B cell (primary cell): ENCODE results near the gene PSTK. TPM values are rescaled to one million over a fixed set of nuclear protein-coding genes. Genes with fewer than 3 reads are reported as not detected.

Source experiments
- ATAC-seq: fragments of 200-7000 bp; cut with Tn5 transposase; one replicate; pipeline ENCODE4 v1.10.0; 2021; ENCODE audit warnings: low read depth, mild to moderate bottlenecking, moderate number of reproducible peaks, moderate library complexity
- CTCF ChIA-PET: fragments of 350-600 bp; sonication (Branson Sonifier 250); formaldehyde crosslinking; loops from one replicate; lab custom pipeline; 2021; ENCODE audit warnings: antibody characterized with exemption, inconsistent platforms; lab: Charles Lee
- POLR2A ChIA-PET: fragments of 350-600 bp; sonication (Branson Sonifier 250); formaldehyde crosslinking; loops from one replicate; lab custom pipeline; 2021; ENCODE audit warnings: antibody characterized with exemption; lab: Charles Lee
- DNase-seq: peaks from one replicate; pipeline ENCODE4 v3.0.0; 2013
- H2AFZ ChIP-seq: 2 replicates; pipeline ENCODE4 v1.6.1; 2012; ENCODE audit warnings: mild to moderate bottlenecking, low read depth, low read length; ENCODE audit not compliant: insufficient read depth, poor library complexity, severe bottlenecking
- H3K27ac ChIP-seq, 2 donors: 1 replicate in 1 of 2; 2 replicates in 1 of 2; pipeline ENCODE4 v1.5.1; 2012 to 2013; ENCODE audit warnings: low read length in 2 of 2, mild to moderate bottlenecking in 2 of 2, moderate library complexity in 1 of 2
- H3K27me3 ChIP-seq, 4 experiments: fragments of 200-600 bp in 1 of 4; sonication (generic) in 1 of 4; replicated peaks in 1 of 4; 1 replicate in 2 of 4; 2 replicates in 2 of 4; pipeline versions ENCODE4 v1.6.1 to v1.7.0; 2013 to 2016; ENCODE audit warnings: low read length in 3 of 4, mild to moderate bottlenecking in 2 of 4, mixed read lengths in 1 of 4, moderate library complexity in 1 of 4; ENCODE audit not compliant: insufficient read depth in 4 of 4, control insufficient read depth in 3 of 4; ENCODE audit errors: control extremely low read depth in 1 of 4
- H3K36me3 ChIP-seq, 2 experiments: replicated peaks in 1 of 2; 1 replicate in 1 of 2; 2 replicates in 1 of 2; pipeline versions ENCODE4 v1.6.1 to v1.7.1; 2013; ENCODE audit warnings: low read length in 1 of 2; ENCODE audit not compliant: insufficient read depth in 2 of 2, control insufficient read depth in 1 of 2; ENCODE audit errors: control extremely low read depth in 1 of 2, extremely low read depth in 1 of 2
- H3K4me1 ChIP-seq, 2 donors: fragments of 200-600 bp in 1 of 2; sonication (generic) in 1 of 2; 1 replicate in 1 of 2; 2 replicates in 1 of 2; pipeline versions ENCODE4 v1.5.1 to v1.6.1; 2013 to 2017; ENCODE audit warnings: low read length in 2 of 2; ENCODE audit not compliant: control insufficient read depth in 2 of 2, insufficient read depth in 2 of 2
- H3K4me2 ChIP-seq: replicated peaks from 2 replicates; pipeline ENCODE3; 2012; ENCODE audit warnings: mild to moderate bottlenecking, low read depth, low read length; ENCODE audit not compliant: poor library complexity, severe bottlenecking
- H3K4me3 ChIP-seq, 5 experiments: fragments of 200-600 bp in 1 of 5; sonication (generic) in 1 of 5; 1 replicate in 3 of 5; 2 replicates in 2 of 5; pipeline versions ENCODE4 v1.5.1 to v1.7.0; 2011 to 2016; ENCODE audit warnings: low read length in 4 of 5, mild to moderate bottlenecking in 4 of 5, low read depth in 2 of 5, control low read depth in 1 of 5, moderate library complexity in 1 of 5; ENCODE audit not compliant: insufficient read depth in 1 of 5; ENCODE audit errors: control extremely low read depth in 1 of 5, extremely low read depth in 1 of 5
- H3K79me2 ChIP-seq: fragments of 200-600 bp; sonication (generic); one replicate; pipeline ENCODE4 v1.6.0; 2016; ENCODE audit warnings: low read length; ENCODE audit not compliant: control insufficient read depth, insufficient read depth
- H3K9ac ChIP-seq: fragments of 200-600 bp; sonication (generic); 2 replicates; pipeline ENCODE4 v1.6.1; 2017; ENCODE audit warnings: mild to moderate bottlenecking, low read length, moderate library complexity
- H3K9me3 ChIP-seq, 3 donors: one replicate each; pipeline versions ENCODE4 v1.6.1 to v1.7.1; 2013; ENCODE audit warnings: low read length in 2 of 3; ENCODE audit not compliant: control insufficient read depth in 2 of 3, insufficient read depth in 1 of 3; ENCODE audit errors: control extremely low read depth in 1 of 3
- H4K20me1 ChIP-seq: 2 replicates; pipeline ENCODE4 v1.6.0; 2012; ENCODE audit warnings: mild to moderate bottlenecking, low read length; ENCODE audit not compliant: insufficient read depth, control insufficient read depth, poor library complexity, severe bottlenecking
- H3K27ac Mint-ChIP-seq: one replicate; pipeline ENCODE4 v1.8.0; 2021; ENCODE audit warnings: mixed read lengths
- H3K27me3 Mint-ChIP-seq: one replicate; pipeline ENCODE4 v1.8.0; 2021; ENCODE audit warnings: mixed read lengths
- H3K4me1 Mint-ChIP-seq: one replicate; pipeline ENCODE4 v1.8.0; 2021; ENCODE audit warnings: mixed read lengths
- H3K4me3 Mint-ChIP-seq: one replicate; pipeline ENCODE4 v1.8.0; 2021; ENCODE audit warnings: mixed read lengths
- H3K9me3 Mint-ChIP-seq: one replicate; pipeline ENCODE4 v1.8.0; 2022; ENCODE audit warnings: mixed read lengths; ENCODE audit not compliant: insufficient read depth
- EZH2 ChIP-seq: IDR thresholded peaks from 2 replicates; pipeline ENCODE4 v1.6.1; 2012; ENCODE audit warnings: borderline replicate concordance, low read depth, mild to moderate bottlenecking, moderate library complexity, low read length; ENCODE audit not compliant: insufficient read depth, poor library complexity, severe bottlenecking
- WGBS: methylation state at CpG from one replicate; pipeline ENCODE4 v1.1.5; 2013; ENCODE audit warnings: missing lambda C conversion rate; ENCODE audit not compliant: insufficient coverage; 5-methylcytosine and 5-hydroxymethylcytosine counted together
- intact Hi-C: fragments of 100-400 bp; cut with micrococcal nuclease; formaldehyde crosslinking; loops from one replicate; pipeline ENCODE4 v1.10.0; 2022
- polyA plus RNA-seq: library from polyadenylated mRNA; depleted of rRNA; stranded (reverse); fragments of >200 nt; gene quantifications from 2 replicates; pipeline ENCODE4 v1.2.3, GENCODE V29; 2012
- total RNA-seq, 2 donors: library from RNA; stranded (reverse); fragments of 120-200 nt in 1 of 2; gene quantifications; 1 replicate in 1 of 2; 2 replicates in 1 of 2; pipeline versions ENCODE4 v1.2.3 to v1.2.4, GENCODE V29; 2013 to 2022
- TF ChIP-seq, protein P1 (sequence below): fragments of 200-600 bp; IDR thresholded peaks from one replicate; pipeline ENCODE4 v1.8.0; 2022; ENCODE audit warnings: antibody characterized with exemption, mild to moderate bottlenecking

Gene PSTK
- total and polyA plus RNA-seq, 2 donors (not counting 1 experiment from before 2014, with no cell fraction given) = 4.2 to 8.5 TPM

DNA sequence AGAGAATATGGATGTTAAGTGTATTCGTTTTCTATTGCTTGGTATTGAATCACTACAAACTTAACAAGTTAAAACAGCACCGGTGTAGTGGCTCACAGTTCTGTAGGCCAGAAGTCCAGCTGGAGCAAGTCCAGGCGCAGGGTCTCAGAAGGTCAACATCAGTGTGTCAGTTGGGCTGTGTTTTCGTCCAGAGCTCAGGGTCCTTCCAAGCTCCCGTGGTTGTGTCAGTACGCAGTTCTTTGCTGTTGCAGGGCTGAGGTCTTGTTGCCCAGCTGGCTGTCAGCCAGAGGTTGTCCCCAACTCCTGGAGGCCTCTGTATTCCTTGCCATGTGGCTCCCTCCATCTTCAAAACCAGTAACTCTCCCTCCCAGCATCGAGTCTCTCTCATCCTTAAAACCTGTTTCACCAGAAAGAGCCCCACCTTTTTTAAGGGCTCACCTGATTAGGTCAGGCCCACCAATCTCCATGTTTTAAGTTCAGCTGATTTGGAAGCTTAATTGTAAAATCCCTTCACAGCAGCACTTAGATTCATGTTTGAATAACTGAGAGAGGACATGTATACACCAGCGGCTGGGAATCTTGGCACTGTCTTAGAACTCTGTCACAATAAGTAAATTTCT is 55.4 kb downstream of the PSTK start:
- H3K27ac ChIP-seq = no peak overlapping the region
- intact Hi-C loops = no loop called here
- H3K9me3 ChIP-seq = no peaks in the 10 kb centered on the region
- 88% methylated on average over 6 of the region's 8 CpGs for WGBS
- H3K4me1 Mint-ChIP-seq = no peaks in the 10 kb centered on the region
- H3K79me2 ChIP-seq = no peaks in the 10 kb centered on the region
- H3K36me3 ChIP-seq = peaks cover 0 to 13% of the 10 kb centered on the region in 2 experiments
- H2AFZ ChIP-seq = no peak overlapping the region
- H3K27me3 ChIP-seq = no peaks in the 10 kb centered on the region
- no peak overlapping the region for H3K4me3 ChIP-seq
- H3K4me3 Mint-ChIP-seq = no peak overlapping the region
- H3K4me1 ChIP-seq = no peaks in the 10 kb centered on the region
- H3K4me2 ChIP-seq = no peak overlapping the region
- no peaks in the 10 kb centered on the region for H3K27me3 Mint-ChIP-seq
- TF ChIP-seq EZH2 = no peak
- TF ChIP-seq, protein P1, sequence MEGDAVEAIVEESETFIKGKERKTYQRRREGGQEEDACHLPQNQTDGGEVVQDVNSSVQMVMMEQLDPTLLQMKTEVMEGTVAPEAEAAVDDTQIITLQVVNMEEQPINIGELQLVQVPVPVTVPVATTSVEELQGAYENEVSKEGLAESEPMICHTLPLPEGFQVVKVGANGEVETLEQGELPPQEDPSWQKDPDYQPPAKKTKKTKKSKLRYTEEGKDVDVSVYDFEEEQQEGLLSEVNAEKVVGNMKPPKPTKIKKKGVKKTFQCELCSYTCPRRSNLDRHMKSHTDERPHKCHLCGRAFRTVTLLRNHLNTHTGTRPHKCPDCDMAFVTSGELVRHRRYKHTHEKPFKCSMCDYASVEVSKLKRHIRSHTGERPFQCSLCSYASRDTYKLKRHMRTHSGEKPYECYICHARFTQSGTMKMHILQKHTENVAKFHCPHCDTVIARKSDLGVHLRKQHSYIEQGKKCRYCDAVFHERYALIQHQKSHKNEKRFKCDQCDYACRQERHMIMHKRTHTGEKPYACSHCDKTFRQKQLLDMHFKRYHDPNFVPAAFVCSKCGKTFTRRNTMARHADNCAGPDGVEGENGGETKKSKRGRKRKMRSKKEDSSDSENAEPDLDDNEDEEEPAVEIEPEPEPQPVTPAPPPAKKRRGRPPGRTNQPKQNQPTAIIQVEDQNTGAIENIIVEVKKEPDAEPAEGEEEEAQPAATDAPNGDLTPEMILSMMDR = no peak
- ChIA-PET CTCF (no interaction called here), POLR2A (no interaction called here)
- H3K9ac ChIP-seq = no peak overlapping the region
- H4K20me1 ChIP-seq = no peaks in the 10 kb centered on the region
- DNase-seq (no peak), ATAC-seq (no peak)
- H3K9me3 Mint-ChIP-seq = no peaks in the 10 kb centered on the region
- H3K27ac Mint-ChIP-seq = no peak overlapping the region

DNA sequence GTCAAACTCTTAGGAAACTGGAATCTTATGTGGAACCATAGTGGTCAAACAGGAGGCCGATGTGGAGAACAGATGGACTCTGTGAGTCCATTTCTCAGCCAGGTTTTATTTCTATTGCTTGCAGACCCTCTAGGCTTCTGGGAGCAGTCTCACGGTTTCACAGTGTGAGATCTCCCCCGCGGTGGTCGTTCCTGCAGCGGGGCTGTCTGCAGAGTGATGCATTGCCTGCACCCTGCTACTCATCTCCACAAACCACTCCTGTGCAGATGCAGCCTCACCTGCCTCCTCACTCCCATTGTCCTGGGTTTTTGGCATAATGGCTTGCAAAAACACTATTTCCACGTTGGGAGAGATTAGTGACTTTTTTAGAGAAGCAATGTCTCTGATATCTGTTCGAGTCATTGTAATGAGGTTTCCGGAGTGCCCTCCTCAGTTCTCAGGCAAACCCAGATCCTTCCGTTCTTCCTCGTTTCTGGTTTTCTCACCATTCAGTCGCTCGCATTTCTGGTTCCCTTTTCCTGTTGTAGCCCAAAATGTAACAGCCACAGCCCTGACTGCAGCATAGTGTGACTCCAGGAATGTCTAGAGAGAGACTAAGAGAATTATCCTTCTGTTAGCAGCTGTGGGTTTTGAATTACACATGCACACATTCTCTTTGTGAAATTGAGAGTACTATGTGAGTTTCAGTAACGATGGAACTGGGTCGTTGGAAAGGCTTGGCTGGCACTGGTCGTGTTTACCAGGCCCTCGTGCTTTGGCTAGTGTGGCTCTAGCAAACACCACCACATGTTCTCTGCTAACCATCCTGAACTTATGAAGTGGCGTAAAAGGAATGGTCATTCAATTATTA is 58.8 kb downstream of the PSTK start:
- Histone ChIP-seq H3K27me3 (no peaks in the 10 kb centered on the region), H3K9ac (no peak overlapping the region), H3K79me2 (no peaks in the 10 kb centered on the region), H3K4me2 (no peak overlapping the region), H3K4me3 (no peak overlapping the region), H3K36me3 (peaks cover 0 to 13% of the 10 kb centered on the region in 2 experiments), H4K20me1 (no peaks in the 10 kb centered on the region), H3K4me1 (no peaks in the 10 kb centered on the region), H3K9me3 (no peaks in the 10 kb centered on the region), H3K27ac (no peak overlapping the region), H2AFZ (no peak overlapping the region)
- Mint-ChIP-seq H3K27me3 (no peaks in the 10 kb centered on the region), H3K4me1 (peaks cover 3% of the 10 kb centered on the region), H3K4me3 (no peak overlapping the region), H3K9me3 (no peaks in the 10 kb centered on the region), H3K27ac (no peak overlapping the region)
- intact Hi-C loops = no loop called here
- ChIA-PET CTCF (interaction anchor here (1.5 kb wide), 1 partner anchor 523 kb away, joined by 3 read pairs; no protein-coding TSS in a partner anchor), POLR2A (no interaction called here)
- ATAC-seq (no peak), DNase-seq (no peak)
- 60% methylated on average over 9 of the region's 18 CpGs for WGBS
- TF ChIP-seq EZH2 = no peak
- TF ChIP-seq, protein P1 = no peak
